H9 (cell line): ENCODE results near the gene STAC2. TPM values are rescaled to one million over a fixed set of nuclear protein-coding genes. Genes with fewer than 3 reads are reported as not detected.

ENCODE experiments used
- DNase-seq: peaks from one replicate; pipeline ENCODE4 v3.0.0-alpha.2; 2017
- H2AFZ ChIP-seq: one replicate; pipeline ENCODE4 v1.6.1; 2013; ENCODE audit warnings: mild to moderate bottlenecking, low read length, control low read depth, moderate library complexity
- H2AK5ac ChIP-seq: 2 replicates; pipeline ENCODE4 v1.6.1; 2013; ENCODE audit warnings: low read length, control low read depth, mixed read lengths; ENCODE audit not compliant: insufficient read length
- H2BK120ac ChIP-seq: one replicate; pipeline ENCODE4 v1.6.1; 2013; ENCODE audit warnings: low read depth, mild to moderate bottlenecking, low read length, control low read depth, inconsistent platforms; ENCODE audit not compliant: poor library complexity, severe bottlenecking
- H2BK12ac ChIP-seq: 2 replicates; pipeline ENCODE4 v1.6.1; 2013; ENCODE audit warnings: low read length, control low read depth, mixed read lengths, low read depth; ENCODE audit not compliant: insufficient read length
- H2BK15ac ChIP-seq: 2 replicates; pipeline ENCODE4 v1.6.1; 2013; ENCODE audit warnings: low read depth, low read length, control low read depth
- H2BK20ac ChIP-seq: one replicate; pipeline ENCODE4 v1.6.1; 2013; ENCODE audit warnings: low read depth, mild to moderate bottlenecking, low read length, control low read depth, inconsistent platforms; ENCODE audit not compliant: poor library complexity, severe bottlenecking
- H2BK5ac ChIP-seq: 2 replicates; pipeline ENCODE4 v1.6.1; 2013; ENCODE audit warnings: low read length, control low read depth, mixed read lengths; ENCODE audit not compliant: insufficient read length
- H3K14ac ChIP-seq: 2 replicates; pipeline ENCODE4 v1.6.1; 2013; ENCODE audit warnings: low read length, control low read depth; ENCODE audit not compliant: insufficient read depth
- H3K18ac ChIP-seq: 2 replicates; pipeline ENCODE4 v1.6.1; 2013; ENCODE audit warnings: low read depth, mild to moderate bottlenecking, mixed read lengths, low read length, control low read depth; ENCODE audit not compliant: insufficient read length
- H3K23ac ChIP-seq: 2 replicates; pipeline ENCODE4 v1.6.1; 2013; ENCODE audit warnings: low read length, control low read depth, mixed read lengths, low read depth; ENCODE audit not compliant: insufficient read length
- H3K23me2 ChIP-seq: 2 replicates; pipeline ENCODE4 v1.6.1; 2013; ENCODE audit warnings: low read depth, mild to moderate bottlenecking, mixed read lengths, low read length, control low read depth; ENCODE audit not compliant: insufficient read length, poor library complexity, severe bottlenecking
- H3K27ac ChIP-seq: 2 replicates; pipeline ENCODE4 v1.5.1; 2013; ENCODE audit warnings: low read length, control low read depth, mixed read lengths, low read depth; ENCODE audit not compliant: insufficient read length
- H3K27me3 ChIP-seq: 2 replicates; pipeline ENCODE4 v1.6.1; 2013; ENCODE audit warnings: low read length, control low read depth, inconsistent platforms; ENCODE audit not compliant: insufficient read depth
- H3K4ac ChIP-seq: 2 replicates; pipeline ENCODE4 v1.6.1; 2013; ENCODE audit warnings: low read depth, mild to moderate bottlenecking, control low read depth, inconsistent platforms, low read length, moderate library complexity
- H3K4me1 ChIP-seq: 2 replicates; pipeline ENCODE4 v1.6.1; 2013; ENCODE audit warnings: low read length, control low read depth, inconsistent platforms; ENCODE audit not compliant: insufficient read depth
- H3K4me2 ChIP-seq: 2 replicates; pipeline ENCODE4 v1.6.1; 2013; ENCODE audit warnings: low read length, control low read depth, mixed read lengths; ENCODE audit not compliant: insufficient read length, insufficient read depth
- H3K56ac ChIP-seq: 2 replicates; pipeline ENCODE4 v1.6.1; 2013; ENCODE audit warnings: low read depth, mild to moderate bottlenecking, mixed read lengths, low read length, control low read depth; ENCODE audit not compliant: insufficient read length
- H3K79me1 ChIP-seq: 2 replicates; pipeline ENCODE4 v1.6.1; 2013; ENCODE audit warnings: low read depth, mild to moderate bottlenecking, moderate library complexity, low read length, control low read depth, inconsistent platforms; ENCODE audit not compliant: insufficient read depth, poor library complexity, severe bottlenecking
- H3K79me2 ChIP-seq: 2 replicates; pipeline ENCODE4 v1.6.1; 2013; ENCODE audit warnings: low read length, control low read depth, inconsistent platforms; ENCODE audit not compliant: insufficient read depth
- H3K9ac ChIP-seq: 2 replicates; pipeline ENCODE4 v1.6.1; 2013; ENCODE audit warnings: low read length, control low read depth, mixed read lengths; ENCODE audit not compliant: insufficient read length; ENCODE audit errors: extremely low read depth
- H3K9me3 ChIP-seq: one replicate; pipeline ENCODE4 v1.6.1; 2013; ENCODE audit warnings: low read depth, low read length, inconsistent platforms; ENCODE audit not compliant: control insufficient read depth
- H3T11ph ChIP-seq: one replicate; pipeline ENCODE4 v1.6.1; 2013; ENCODE audit warnings: mild to moderate bottlenecking, low read length, control low read depth, inconsistent platforms
- H4K20me1 ChIP-seq: one replicate; pipeline ENCODE4 v1.6.1; 2013; ENCODE audit not compliant: control insufficient read depth, insufficient read length, insufficient read depth
- H4K5ac ChIP-seq: 2 replicates; pipeline ENCODE4 v1.6.1; 2013; ENCODE audit warnings: low read depth, mild to moderate bottlenecking, mixed read lengths, low read length, control low read depth; ENCODE audit not compliant: insufficient read length
- H4K8ac ChIP-seq: replicated peaks from 2 replicates; pipeline ENCODE4 v1.6.1; 2013; ENCODE audit warnings: low read length, control low read depth, mixed read lengths, low read depth; ENCODE audit not compliant: insufficient read length
- H4K91ac ChIP-seq: 2 replicates; pipeline ENCODE4 v1.6.1; 2013; ENCODE audit warnings: low read depth, mild to moderate bottlenecking, moderate library complexity, mixed read lengths, low read length, control low read depth; ENCODE audit not compliant: insufficient read length
- H3K27ac Mint-ChIP-seq, 3 experiments: 2 replicates in 2 of 3; 3 replicates in 1 of 3; pipeline ENCODE4 v1.8.0; 2020 to 2021; ENCODE audit warnings: mixed read lengths in 3 of 3, mild to moderate bottlenecking in 1 of 3, moderate library complexity in 1 of 3
- H3K27me3 Mint-ChIP-seq: 2 replicates; pipeline ENCODE4 v1.8.0; 2021; ENCODE audit warnings: low read depth, mild to moderate bottlenecking, moderate library complexity, mixed read lengths
- H3K36me3 Mint-ChIP-seq, 3 experiments: 2 replicates in 2 of 3; 3 replicates in 1 of 3; pipeline ENCODE4 v1.8.0; 2020 to 2021; ENCODE audit warnings: low read depth in 3 of 3, mixed read lengths in 3 of 3; ENCODE audit not compliant: insufficient read depth in 1 of 3
- H3K4me1 Mint-ChIP-seq, 2 experiments: 2 replicates each; pipeline ENCODE4 v1.8.0; 2020; ENCODE audit warnings: mixed read lengths in 2 of 2
- H3K4me3 Mint-ChIP-seq, 2 experiments: 2 replicates in 1 of 2; 3 replicates in 1 of 2; pipeline ENCODE4 v1.8.0; 2020 to 2021; ENCODE audit warnings: mild to moderate bottlenecking in 2 of 2, mixed read lengths in 2 of 2, moderate library complexity in 1 of 2
- H3K9me3 Mint-ChIP-seq, 2 experiments: 2 replicates in 1 of 2; 3 replicates in 1 of 2; pipeline ENCODE4 v1.8.0; 2020; ENCODE audit warnings: mild to moderate bottlenecking in 2 of 2, mixed read lengths in 2 of 2, moderate library complexity in 1 of 2
- whole genome bisulfite sequencing: extraction: QIAGEN DNeasy Blood & Tissue Kit; methylation state at CpG from one replicate; pipeline ENCODE4 v1.1.7; 2013; ENCODE audit warnings: missing lambda C conversion rate, low lambda C conversion rate, mixed read lengths; ENCODE audit not compliant: insufficient read length; ENCODE audit errors: extremely low coverage; 5-methylcytosine and 5-hydroxymethylcytosine counted together
- total RNA-seq: library from RNA; stranded (reverse); gene quantifications from 2 replicates; pipeline ENCODE4 v1.2.1, GENCODE V29; 2021
- TF ChIP-seq, protein P1 (sequence below): fragments of 200-600 bp; sonication (generic); conservative IDR thresholded peaks from 3 replicates; pipeline ENCODE4 v1.8.0; 2021; ENCODE audit warnings: antibody characterized with exemption, mild to moderate bottlenecking

STAC2 gene
- total RNA-seq, 1 experiment from 2014 or later = 2.5 TPM

DNA sequence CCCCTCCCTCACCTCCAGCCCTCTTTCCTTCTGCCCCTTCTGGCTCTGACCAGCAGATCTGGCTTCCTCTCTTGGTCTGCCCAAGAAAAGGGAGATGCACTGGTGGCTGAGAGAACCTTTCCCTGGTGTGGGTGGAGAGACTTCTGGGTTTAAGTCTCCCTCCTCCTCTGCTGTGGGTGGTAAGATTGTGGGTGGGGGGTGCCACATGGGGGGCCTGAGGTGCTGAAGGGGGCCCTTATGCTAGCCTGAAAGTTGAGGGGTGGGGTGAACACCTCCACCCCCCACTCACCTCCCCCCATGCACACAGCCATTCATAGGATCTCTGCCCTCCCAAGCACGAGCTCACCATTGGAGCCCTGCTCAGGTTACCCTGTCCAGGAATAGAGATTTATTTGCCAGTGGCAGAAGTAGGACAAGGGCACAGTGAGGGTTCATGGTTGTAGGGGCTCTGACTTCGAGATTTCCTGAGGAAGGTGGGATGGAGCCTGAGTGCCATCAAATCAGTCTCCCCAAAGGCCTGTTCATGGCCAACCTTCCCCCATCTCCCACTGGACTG, 1.7 kb upstream of the STAC2 start:
- Histone ChIP-seq H3K27me3 (peaks cover 17% of the 10 kb centered on the region; the same call in 1 of the 2 replicates), H3K27ac (no peak overlapping the region)

More for the DNA sequence above, 1.7 kb upstream of the STAC2 start:
- no peak overlapping the region for H3K4me3 Mint-ChIP-seq
- no peaks in the 10 kb centered on the region for H3K9me3 Mint-ChIP-seq
- TF ChIP-seq, protein P1, sequence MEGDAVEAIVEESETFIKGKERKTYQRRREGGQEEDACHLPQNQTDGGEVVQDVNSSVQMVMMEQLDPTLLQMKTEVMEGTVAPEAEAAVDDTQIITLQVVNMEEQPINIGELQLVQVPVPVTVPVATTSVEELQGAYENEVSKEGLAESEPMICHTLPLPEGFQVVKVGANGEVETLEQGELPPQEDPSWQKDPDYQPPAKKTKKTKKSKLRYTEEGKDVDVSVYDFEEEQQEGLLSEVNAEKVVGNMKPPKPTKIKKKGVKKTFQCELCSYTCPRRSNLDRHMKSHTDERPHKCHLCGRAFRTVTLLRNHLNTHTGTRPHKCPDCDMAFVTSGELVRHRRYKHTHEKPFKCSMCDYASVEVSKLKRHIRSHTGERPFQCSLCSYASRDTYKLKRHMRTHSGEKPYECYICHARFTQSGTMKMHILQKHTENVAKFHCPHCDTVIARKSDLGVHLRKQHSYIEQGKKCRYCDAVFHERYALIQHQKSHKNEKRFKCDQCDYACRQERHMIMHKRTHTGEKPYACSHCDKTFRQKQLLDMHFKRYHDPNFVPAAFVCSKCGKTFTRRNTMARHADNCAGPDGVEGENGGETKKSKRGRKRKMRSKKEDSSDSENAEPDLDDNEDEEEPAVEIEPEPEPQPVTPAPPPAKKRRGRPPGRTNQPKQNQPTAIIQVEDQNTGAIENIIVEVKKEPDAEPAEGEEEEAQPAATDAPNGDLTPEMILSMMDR = no peak
- peaks cover 60% of the 10 kb centered on the region for H3K27me3 Mint-ChIP-seq
- no peaks in the 10 kb centered on the region for H3K36me3 Mint-ChIP-seq
- Histone ChIP-seq H2BK15ac (no peak overlapping the region), H3K4me1 (no peaks in the 10 kb centered on the region), H3K79me2 (no peaks in the 10 kb centered on the region), H4K5ac (no peak overlapping the region), H2BK120ac (no peak overlapping the region), H2BK5ac (no peak overlapping the region), H2BK12ac (no peak overlapping the region), H3T11ph (no peak overlapping the region), H2BK20ac (no peak overlapping the region), H4K91ac (no peak overlapping the region), H3K23ac (no peak overlapping the region), H3K23me2 (peaks cover 21% of the 10 kb centered on the region), H3K14ac (no peak overlapping the region), H2AK5ac (no peak overlapping the region), H3K56ac (no peak overlapping the region), H3K79me1 (no peaks in the 10 kb centered on the region), H3K4me2 (no peak overlapping the region), H4K8ac (no peak overlapping the region), H3K9me3 (no peaks in the 10 kb centered on the region), H3K4ac (no peak overlapping the region), H2AFZ (no peak overlapping the region), H4K20me1 (no peaks in the 10 kb centered on the region), H3K9ac (no peak overlapping the region), H3K18ac (no peak overlapping the region)
- H3K4me1 Mint-ChIP-seq = peaks cover 28 to 34% of the 10 kb centered on the region in 2 experiments
- no peak for DNase-seq
- H3K27ac Mint-ChIP-seq = no peak overlapping the region
- no CpG with 5 or more reads among the region's 2 CpGs for WGBS
